Dermis microvascular lymphatic vessel endothelial cell (primary cell): ENCODE results near the gene LSR. TPM values are rescaled to one million over a fixed set of nuclear protein-coding genes. Genes with fewer than 3 reads are reported as not detected.

ENCODE experiments used
- DNase-seq, 2 donors: peaks; one replicate each; pipeline versions ENCODE4 v3.0.0 to v3.0.0-alpha.2; 2010; ENCODE audit warnings: low read depth in 2 of 2
- total RNA-seq: library from RNA; depleted of rRNA; stranded (reverse); fragments of >200 nt; gene quantifications from 2 replicates; pipeline ENCODE4 v1.2.1, GENCODE V29; 2014

Gene LSR
- total RNA-seq, 1 donor from 2014 or later, result 0.26 TPM

DNA sequence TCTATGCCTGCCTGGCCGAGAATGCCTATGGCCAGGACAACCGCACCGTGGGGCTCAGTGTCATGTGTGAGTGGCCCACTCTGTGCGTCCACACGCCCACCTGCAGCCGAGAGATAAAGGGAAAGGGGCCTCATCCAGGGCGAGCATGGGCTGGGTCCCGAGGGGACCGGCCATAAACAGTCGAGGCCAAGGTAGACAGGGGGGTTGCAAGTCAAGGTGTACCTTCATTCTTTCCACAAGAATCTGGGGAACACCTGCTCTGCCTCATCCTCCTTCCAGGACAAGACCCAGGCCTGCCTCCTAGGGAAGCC, 51.5 kb downstream of the LSR start:
- no peak for DNase-seq

DNA sequence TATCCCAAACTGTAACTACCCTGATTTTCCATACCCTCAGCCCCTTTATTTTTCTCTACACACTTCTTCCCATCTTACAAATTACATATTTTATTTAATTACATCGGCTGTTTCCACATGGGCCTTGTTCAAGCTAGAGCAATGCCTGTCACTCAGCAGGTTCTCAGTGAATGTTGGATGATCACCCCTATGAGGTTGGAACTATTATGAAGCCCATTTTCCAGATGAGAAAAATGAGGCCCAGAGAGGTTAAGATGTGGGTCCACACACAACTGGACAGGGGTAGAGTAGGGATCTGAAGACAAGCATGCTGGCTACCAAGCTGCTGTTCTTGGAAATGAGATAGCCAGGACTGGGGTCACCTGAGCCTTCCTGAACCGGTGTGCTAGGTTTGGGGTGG, 53.2 kb downstream of the LSR start:
- DNase-seq, result no peak

- no peak for DNase-seq
These were observed 53.6 kb downstream of the LSR start for GRCh38 chr19:35302446-35302845.

- no peak for DNase-seq
These were observed 54.6 kb downstream of the LSR start for GRCh38 chr19:35303357-35303915.

DNA sequence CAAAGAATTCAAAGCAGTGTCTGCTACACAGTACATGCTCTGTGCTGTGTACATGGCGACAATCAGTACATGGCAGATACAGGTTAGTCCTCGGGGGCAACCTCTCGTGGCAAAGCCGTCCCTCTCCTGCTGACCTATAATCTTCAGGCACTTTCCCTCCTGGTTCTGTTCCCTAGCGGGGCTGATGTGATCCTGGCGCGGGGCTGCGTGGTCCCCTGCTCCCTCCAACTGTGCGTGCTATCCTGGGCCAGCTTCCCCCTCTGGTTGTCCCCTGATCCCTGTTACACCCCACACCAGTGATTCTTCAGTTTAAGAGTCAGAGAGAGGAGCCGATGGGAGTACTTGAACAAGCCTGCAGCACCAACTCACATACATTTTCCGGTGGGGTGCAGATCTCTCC, 55.2 kb downstream of the LSR start:
- DNase-seq, result no peak

DNA sequence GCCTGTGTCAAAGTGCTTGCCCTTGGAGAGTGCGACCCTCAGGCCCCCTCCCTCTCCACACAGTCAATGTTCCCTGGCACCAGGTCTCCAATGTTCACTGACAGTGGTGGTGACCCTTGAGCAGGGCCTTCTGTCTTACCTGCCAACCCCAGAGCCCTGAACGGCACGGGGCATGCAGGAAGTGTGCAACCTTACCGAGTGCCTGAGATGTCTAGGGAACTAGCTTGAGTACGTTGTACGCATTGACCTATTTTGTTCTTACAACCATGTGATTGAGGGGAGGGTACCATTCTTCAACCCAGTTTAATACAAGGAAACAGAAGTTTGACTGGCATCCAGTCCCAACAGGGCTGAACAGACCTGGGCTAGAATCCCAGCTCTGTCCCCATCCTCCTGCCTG, 56.4 kb downstream of the LSR start:
- DNase-seq, result no peak

GRCh38 chr19:35306473-35307246, 57.9 kb downstream of the LSR start:
- no peak for DNase-seq

GRCh38 chr19:35307931-35308330, 59.1 kb downstream of the LSR start:
- DNase-seq, result no peak

DNA sequence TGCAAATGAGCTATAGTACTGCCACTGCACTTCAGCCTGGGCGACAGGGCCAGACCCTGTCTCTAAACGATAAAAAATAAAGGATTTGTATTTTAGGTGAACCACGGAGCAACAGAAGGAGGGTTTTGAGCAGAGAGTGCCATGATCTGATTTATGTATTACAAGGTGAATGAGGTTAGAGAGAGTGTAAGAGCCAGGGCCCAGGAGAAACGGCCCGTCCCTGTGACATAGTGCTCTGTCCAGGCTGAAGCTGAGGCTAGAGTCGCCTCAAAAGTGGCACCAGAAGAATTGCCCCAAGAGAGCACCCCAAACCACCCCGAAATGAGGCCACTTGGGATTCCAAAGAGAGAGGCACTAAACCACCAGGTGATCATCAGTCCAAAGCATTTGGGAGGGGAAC, 60.1 kb downstream of the LSR start:
- no peak for DNase-seq

DNA sequence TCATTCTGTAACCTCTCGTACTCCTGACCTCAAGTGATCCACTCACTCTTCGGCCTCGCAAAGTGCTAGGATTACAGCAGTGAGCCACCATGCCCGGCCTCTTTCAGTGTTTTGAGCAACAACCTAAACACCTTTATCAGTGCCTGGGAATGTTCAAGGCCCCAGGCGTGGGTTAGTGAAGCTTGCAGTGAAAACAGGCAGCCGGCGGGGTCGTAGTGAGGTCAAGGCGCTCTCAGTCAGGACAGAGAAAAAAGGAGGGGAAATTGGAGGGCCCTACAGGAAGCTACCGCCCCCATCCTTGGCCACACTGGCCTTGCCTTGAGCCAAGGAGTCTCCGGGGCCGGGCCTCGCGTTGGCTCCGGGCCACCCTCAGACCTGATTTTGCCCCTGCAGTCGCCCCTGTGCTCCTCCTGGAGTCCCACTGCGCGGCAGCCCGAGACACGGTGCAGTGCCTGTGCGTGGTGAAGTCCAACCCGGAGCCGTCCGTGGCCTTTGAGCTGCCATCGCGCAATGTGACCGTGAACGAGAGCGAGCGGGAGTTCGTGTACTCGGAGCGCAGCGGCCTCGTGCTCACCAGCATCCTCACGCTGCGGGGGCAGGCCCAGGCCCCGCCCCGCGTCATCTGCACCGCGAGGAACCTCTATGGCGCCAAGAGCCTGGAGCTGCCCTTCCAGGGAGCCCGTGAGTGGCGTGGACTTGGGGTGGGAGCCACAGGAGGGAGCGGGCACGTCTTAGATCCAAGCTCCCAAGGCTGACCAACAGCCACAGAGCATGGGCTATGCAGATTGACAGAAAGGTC, 60.9 kb downstream of the LSR start:
- no peak for DNase-seq

GRCh38 chr19:35310331-35310730, 61.5 kb downstream of the LSR start:
- no peak for DNase-seq

- DNase-seq, result no peak
These were observed 62.1 kb downstream of the LSR start for GRCh38 chr19:35310811-35311465.

DNA sequence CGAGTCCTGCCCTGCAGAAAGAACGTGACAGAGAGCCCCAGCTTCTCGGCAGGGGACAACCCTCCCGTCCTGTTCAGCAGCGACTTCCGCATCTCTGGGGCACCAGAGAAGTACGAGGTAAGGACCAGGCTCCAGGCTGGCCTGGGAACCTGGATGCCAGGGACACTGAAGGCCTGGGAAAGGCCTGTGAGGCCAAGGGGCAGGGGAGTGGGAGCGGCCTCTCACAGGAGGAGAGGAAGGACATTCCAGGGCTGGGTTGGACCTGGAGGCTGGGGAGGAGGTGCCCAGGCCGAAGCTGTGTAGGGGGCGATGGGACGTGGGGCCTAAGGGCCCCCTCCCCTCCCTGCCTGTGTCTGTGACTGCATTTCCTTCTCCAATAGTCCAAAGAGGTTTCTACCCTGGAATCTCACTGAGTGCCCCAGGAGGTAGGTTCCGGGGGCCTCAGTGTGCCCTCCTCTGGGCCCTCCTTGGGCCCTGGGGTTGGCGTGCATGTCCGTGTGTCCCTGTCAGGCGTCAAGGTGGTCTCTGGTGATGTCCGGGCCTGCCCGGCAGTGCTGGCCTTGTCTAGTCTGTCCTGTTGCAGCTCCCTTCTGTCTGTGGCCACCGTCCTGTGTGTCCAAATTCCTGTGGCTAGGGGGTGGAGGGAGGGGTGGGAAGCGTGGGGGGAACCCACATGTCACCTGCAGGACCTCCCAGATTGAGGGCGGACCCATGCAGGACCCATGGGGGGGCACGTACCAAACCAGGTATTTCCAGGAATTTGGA, 63.3 kb downstream of the LSR start:
- no peak for DNase-seq

GRCh38 chr19:35313587-35313986, 64.8 kb downstream of the LSR start:
- DNase-seq, result no peak

GRCh38 chr19:35314031-35314430, 65.2 kb downstream of the LSR start:
- DNase-seq, result no peak

DNA sequence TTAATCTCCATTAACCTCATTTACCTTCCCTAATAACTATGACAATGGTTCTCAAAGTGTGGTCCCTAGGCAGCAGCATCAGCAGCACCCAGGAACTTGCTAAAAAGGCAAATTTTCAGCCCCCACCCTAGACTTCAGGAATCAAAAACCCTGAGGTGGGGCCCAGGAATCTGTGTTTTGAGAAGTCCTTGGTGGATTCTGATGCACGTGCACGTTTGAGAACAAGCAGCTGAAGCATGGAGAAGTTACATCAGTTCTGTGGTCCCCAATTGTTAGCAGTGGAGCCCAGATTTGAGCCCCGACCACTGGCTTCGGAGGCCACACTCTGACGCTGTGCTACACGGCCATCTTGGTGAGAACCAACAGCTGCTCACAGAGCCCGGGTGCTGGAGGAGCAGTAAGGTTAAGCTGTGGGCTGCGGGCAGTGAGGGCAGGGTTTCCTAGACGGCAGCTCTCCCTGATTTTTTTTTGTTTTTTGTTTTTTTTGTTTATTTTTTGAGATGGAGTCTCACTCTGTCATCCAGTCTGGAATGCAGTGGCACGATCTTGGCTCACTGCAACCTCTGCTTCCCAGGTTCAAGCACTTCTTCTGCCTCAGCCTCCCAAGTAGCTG, 66.2 kb downstream of the LSR start:
- no peak for DNase-seq

DNA sequence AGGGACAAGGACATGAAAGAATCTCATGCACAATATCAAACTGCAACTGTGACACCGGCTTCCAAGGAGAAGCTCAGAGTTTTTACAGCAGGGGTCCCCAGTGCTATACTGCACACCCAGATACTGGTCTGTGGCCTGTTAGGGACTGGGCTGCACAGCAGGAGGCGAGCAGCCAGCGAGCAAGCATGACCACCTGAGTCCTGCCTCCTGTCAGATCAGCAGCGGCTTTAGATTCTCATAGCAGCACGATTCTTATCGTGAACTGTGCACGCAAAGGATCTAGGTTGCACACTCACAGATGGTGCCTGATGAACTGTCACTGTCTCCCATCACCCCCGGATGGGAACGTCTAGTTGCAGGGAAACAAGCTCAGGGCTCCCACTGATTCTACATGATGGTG, 67.1 kb downstream of the LSR start:
- DNase-seq, result no peak

- DNase-seq, result no peak
These were observed 67.8 kb downstream of the LSR start for GRCh38 chr19:35316560-35316959.
